Adrenal gland (tissue), 12 donors: Measurements from ENCODE around the gene LRRC8B. TPM values are rescaled to one million over a fixed set of nuclear protein-coding genes. Genes with fewer than 3 reads are reported as not detected.

Experiments
- DNase-seq, 7 donors: peaks; one replicate each; pipeline ENCODE4 v3.0.0-alpha.2; 2019 to 2020
- H3K27ac ChIP-seq, 5 donors: fragments of 200-600 bp; sonication (generic) in 4 of 5; 1 replicate in 3 of 5; 2 replicates in 2 of 5; pipeline versions ENCODE4 v1.5.1 to v1.8.0; 2016 to 2020; ENCODE audit warnings: mild to moderate bottlenecking in 1 of 5
- H3K27me3 ChIP-seq: fragments of 200-600 bp; 2 replicates; pipeline ENCODE4 v1.8.0; 2021
- H3K36me3 ChIP-seq, 2 donors: fragments of 200-600 bp; replicated peaks in 1 of 2; 1 replicate in 1 of 2; 2 replicates in 1 of 2; pipeline versions ENCODE4 v1.5.1 to v1.8.0; 2018 to 2022
- H3K4me1 ChIP-seq, 2 donors: fragments of 200-600 bp; replicated peaks in 1 of 2; 1 replicate in 1 of 2; 2 replicates in 1 of 2; pipeline versions ENCODE4 v1.5.1 to v1.8.0; 2018 to 2021
- H3K4me3 ChIP-seq, 4 donors: fragments of 200-600 bp; sonication (generic) in 3 of 4; one replicate each; pipeline ENCODE4 v1.5.1; 2016 to 2018
- H3K9me3 ChIP-seq, 3 donors: fragments of 200-600 bp; sonication (generic) in 1 of 3; replicated peaks in 1 of 3; 1 replicate in 2 of 3; 2 replicates in 1 of 3; pipeline versions ENCODE4 v1.5.1 to v1.8.0; 2016 to 2021
- CTCF ChIP-seq, 6 experiments: fragments of 450-650 bp in 4 of 6; fragments of 200-600 bp in 2 of 6; sonication (generic) in 1 of 6; IDR thresholded peaks; 1 replicate in 5 of 6; 2 replicates in 1 of 6; pipeline versions ENCODE4 v1.5.1 to v1.8.0; 2016 to 2021; ENCODE audit warnings: antibody characterized with exemption in 6 of 6, mild to moderate bottlenecking in 2 of 6, moderate library complexity in 1 of 6
- POLR2A ChIP-seq, 2 donors: fragments of 450-650 bp; IDR thresholded peaks; one replicate each; pipeline ENCODE4 v1.6.1; 2017; ENCODE audit warnings: antibody characterized with exemption in 2 of 2, mild to moderate bottlenecking in 2 of 2, moderate library complexity in 1 of 2
- WGBS, 4 donors: extraction: QIAGEN DNeasy Blood & Tissue Kit in 2 of 4; methylation state at CpG; one replicate each; pipeline versions ENCODE4 v1.1.5 to v1.1.7; 2013 to 2017; 5-methylcytosine and 5-hydroxymethylcytosine counted together
- intact Hi-C, 2 donors: fragments of 100-400 bp; cut with DNase I; formaldehyde crosslinking; loops; one replicate each; pipeline versions ENCODE4 v1.14.1 to v1.15.0; 2022 to 2023
- polyA plus RNA-seq, 3 donors: library from polyadenylated mRNA; stranded (reverse); fragments of 200-250 nt in 2 of 3; fragments of 350-450 nt in 1 of 3; fragmentation: Illumina TruSeq in 1 of 3; extraction: RNeasy Lipid Tissue Mini Kit (QIAGEN cat#74804) in 1 of 3; gene quantifications; one replicate each; pipeline ENCODE4 v1.2.3, GENCODE V29; 2013 to 2014
- total RNA-seq, 9 donors: library from RNA; depleted of rRNA in 4 of 9; stranded (reverse); fragments of >200 nt in 4 of 9; fragments of 120-200 nt in 1 of 9; fragmentation: NEBNext Ultra II Directional in 1 of 9; extraction: Animal tissue kit (Norgen Biotek cat#: 25700) in 1 of 9; gene quantifications; one replicate each; pipeline versions ENCODE4 v1.1.0 to v1.2.4, GENCODE V29; 2013 to 2023
- donor health status: healthy with polysubstance abuse.
- donor health status: Bipolar disorder and iron deficiency.
- donor health status: DM: yes; HTN: yes; CAD: no.
- donor health status: DM: no; HTN: no; CAD: no.
- donor health status: DM: no; HTN: no; CAD: no.
- donor health status: DM: yes; HTN: yes; CAD: no.

LRRC8B gene
- total and polyA plus RNA-seq, 12 donors = 7.7 to 69.6 (median 39.1) TPM

- Histone ChIP-seq H3K9me3 (no peaks in the 10 kb centered on the region), H3K36me3 (no peaks in the 10 kb centered on the region), H3K27ac (peak overlapping the region; percentile 60 to 99 (median 89)), H3K27me3 (no peaks in the 10 kb centered on the region), H3K4me1 (peaks cover 14 to 52% of the 10 kb centered on the region in 2 donors), H3K4me3 (peak overlapping the region; percentile 58 to 98 (median 80))
- 2 to 5% (median 2%) methylated on average over 6 to 35 of the region's 35 CpGs for WGBS, 4 donors
- intact Hi-C loops = no loop called here
- TF ChIP-seq POLR2A (IDR thresholded peaks at IDR 0.05) = no peak
- TF ChIP-seq CTCF (IDR thresholded peaks at IDR 0.05) = peak in 1 of 6 experiments; percentile 9
- peak in 5 of 7 donors; percentile 31 to 66 (median 44) for DNase-seq
Measured at GRCh38 chr1:89525169-89525855, 683 bp downstream of the LRRC8B start.

GRCh38 chr1:89527256-89527655 lies 2.6 kb downstream of the LRRC8B start:
- Histone ChIP-seq H3K9me3 (no peaks in the 10 kb centered on the region), H3K27ac (peak overlapping the region in 1 of 5 donors; percentile 96), H3K27me3 (no peaks in the 10 kb centered on the region), H3K4me3 (peak overlapping the region in 1 of 4 donors; percentile 10), H3K4me1 (peaks cover 14 to 70% of the 10 kb centered on the region in 2 donors), H3K36me3 (no peaks in the 10 kb centered on the region)
- intact Hi-C loops = no loop called here
- WGBS, 4 donors = 63 to 85% (median 67%) methylated on average over 1 of the region's 1 CpG
- TF ChIP-seq POLR2A (IDR thresholded peaks at IDR 0.05) = no peak
- TF ChIP-seq CTCF (IDR thresholded peaks at IDR 0.05) = no peak
- DNase-seq = no peak

GRCh38 chr1:89527750-89528381 lies 3.2 kb downstream of the LRRC8B start:
- WGBS, 4 donors = 33 to 48% (median 42%) methylated on average over 2 of the region's 2 CpGs
- H3K9me3 ChIP-seq = no peaks in the 10 kb centered on the region
- H3K27ac ChIP-seq = peak overlapping the region in 2 of 5 donors; percentile 43 to 96
- peaks cover 14 to 75% of the 10 kb centered on the region in 2 donors for H3K4me1 ChIP-seq
- no peak for TF ChIP-seq POLR2A (IDR thresholded peaks at IDR 0.05)
- peak overlapping the region in 1 of 4 donors; percentile 10 for H3K4me3 ChIP-seq
- intact Hi-C loops = no loop called here
- H3K36me3 ChIP-seq = no peaks in the 10 kb centered on the region
- DNase-seq = peak in 2 of 7 donors; percentile 20 to 28
- H3K27me3 ChIP-seq = no peaks in the 10 kb centered on the region

- no peaks in the 10 kb centered on the region for H3K9me3 ChIP-seq
- no peaks in the 10 kb centered on the region for H3K36me3 ChIP-seq
- H3K27me3 ChIP-seq = no peaks in the 10 kb centered on the region
- H3K4me3 ChIP-seq = peak overlapping the region in 1 of 4 donors; percentile 10
- H3K27ac ChIP-seq = peak overlapping the region in 3 of 5 donors; percentile 26 to 96 (median 43)
- TF ChIP-seq CTCF (IDR thresholded peaks at IDR 0.05) (no peak), POLR2A (IDR thresholded peaks at IDR 0.05) (no peak)
- intact Hi-C loops = no loop called here
- DNase-seq = no peak
- peaks cover 14 to 77% of the 10 kb centered on the region in 2 donors for H3K4me1 ChIP-seq
Measured at GRCh38 chr1:89528382-89528780, 3.8 kb downstream of the LRRC8B start.
